ENCODE results near the gene NID1.
"Not testable (repeated sequence)": the region's sequence is repeated elsewhere in the genome, so short reads cannot be mapped to it uniquely, and the experiment has no call there.

Gene NID1

GRCh38 chr1:235979176-235979575 is 85.7 kb downstream of the NID1 start:
- H3K4me3 ChIP-seq (ENCODE audit: low read depth, low read length), result no peak overlapping the region
- no peak for DNase-seq (ENCODE audit: low read depth)
- TF ChIP-seq POLR2A (IDR thresholded peaks at IDR 0.05; ENCODE audit: extremely low read depth, insufficient read length) (no peak), CTCF (IDR thresholded peaks at IDR 0.05; ENCODE audit: low read depth, low read length) (no peak), MYC (IDR thresholded peaks at IDR 0.05; ENCODE audit: low read depth, low read length) (no peak), MAX (IDR thresholded peaks at IDR 0.05; ENCODE audit: low read depth, low read length) (no peak)

- no peak overlapping the region for H3K4me3 ChIP-seq (ENCODE audit: low read depth, low read length)
- DNase-seq (ENCODE audit: low read depth), result no peak
- TF ChIP-seq POLR2A (IDR thresholded peaks at IDR 0.05; ENCODE audit: extremely low read depth, insufficient read length) (no peak), CTCF (IDR thresholded peaks at IDR 0.05; ENCODE audit: low read depth, low read length) (no peak), MYC (IDR thresholded peaks at IDR 0.05; ENCODE audit: low read depth, low read length) (no peak), MAX (IDR thresholded peaks at IDR 0.05; ENCODE audit: low read depth, low read length) (no peak)
These were observed 88.4 kb downstream of the NID1 start for GRCh38 chr1:235976490-235976889.

GRCh38 chr1:235974616-235975015 is 90.3 kb downstream of the NID1 start:
- no peak overlapping the region for H3K4me3 ChIP-seq (ENCODE audit: low read depth, low read length)
- no peak for TF ChIP-seq MYC (IDR thresholded peaks at IDR 0.05; ENCODE audit: low read depth, low read length)
- DNase-seq (ENCODE audit: low read depth), result no peak

- DNase-seq (ENCODE audit: low read depth); H3K4me3 ChIP-seq (ENCODE audit: low read depth, low read length): not testable (repeated sequence)
These were observed 92.2 kb downstream of the NID1 start for GRCh38 chr1:235972691-235973090.

GRCh38 chr1:235972311-235972689 is 92.6 kb downstream of the NID1 start:
- peak overlapping the region; percentile 23 for H3K4me3 ChIP-seq (ENCODE audit: low read depth, low read length)
- peak; percentile 48 for DNase-seq (ENCODE audit: low read depth)
- no peak for TF ChIP-seq POLR2A (IDR thresholded peaks at IDR 0.05; ENCODE audit: extremely low read depth, insufficient read length)
- no peak for TF ChIP-seq MAX (IDR thresholded peaks at IDR 0.05; ENCODE audit: low read depth, low read length)
- no peak for TF ChIP-seq MYC (IDR thresholded peaks at IDR 0.05; ENCODE audit: low read depth, low read length)
- TF ChIP-seq CTCF (IDR thresholded peaks at IDR 0.05; ENCODE audit: low read depth, low read length), result no peak

GRCh38 chr1:235971571-235972310 is 93.1 kb downstream of the NID1 start:
- TF ChIP-seq MYC (IDR thresholded peaks at IDR 0.05; ENCODE audit: low read depth, low read length) (no peak; the same call in 1 of the 2 replicates), CTCF (IDR thresholded peaks at IDR 0.05; ENCODE audit: low read depth, low read length) (peak; percentile 66), POLR2A (IDR thresholded peaks at IDR 0.05; ENCODE audit: extremely low read depth, insufficient read length) (peak; percentile 38), MAX (IDR thresholded peaks at IDR 0.05; ENCODE audit: low read depth, low read length) (peak; percentile 78)
- peak; percentile 99 for DNase-seq (ENCODE audit: low read depth)
- peak overlapping the region; percentile 53 for H3K4me3 ChIP-seq (ENCODE audit: low read depth, low read length)

GRCh38 chr1:235971020-235971419 is 93.9 kb downstream of the NID1 start:
- TF ChIP-seq MAX (IDR thresholded peaks at IDR 0.05; ENCODE audit: low read depth, low read length) (no peak), MYC (IDR thresholded peaks at IDR 0.05; ENCODE audit: low read depth, low read length) (no peak), CTCF (IDR thresholded peaks at IDR 0.05; ENCODE audit: low read depth, low read length) (no peak), POLR2A (IDR thresholded peaks at IDR 0.05; ENCODE audit: extremely low read depth, insufficient read length) (no peak)
- DNase-seq (ENCODE audit: low read depth), result peak; percentile 39
- peak overlapping the region; percentile 53 for H3K4me3 ChIP-seq (ENCODE audit: low read depth, low read length)
